Vagina (tissue), 2 donors: Measurements from ENCODE around the gene CLIC3. TPM values are rescaled to one million over a fixed set of nuclear protein-coding genes. Genes with fewer than 3 reads are reported as not detected.

Experiments
- DNase-seq, 2 donors: peaks; one replicate each; pipeline ENCODE4 v3.0.0-alpha.2; 2017; ENCODE audit errors: extremely low spot score in 2 of 2
- H3K27ac ChIP-seq: fragments of 200-600 bp; sonication (generic); one replicate; pipeline ENCODE4 v1.5.1; 2019
- H3K27me3 ChIP-seq: fragments of 200-600 bp; sonication (generic); one replicate; pipeline ENCODE4 v1.5.1; 2019
- H3K36me3 ChIP-seq, 2 donors: fragments of 200-600 bp; sonication (generic); one replicate each; pipeline ENCODE4 v1.5.1; 2017 to 2019
- H3K4me1 ChIP-seq: fragments of 200-600 bp; sonication (generic); one replicate; pipeline ENCODE4 v1.5.1; 2019
- H3K4me3 ChIP-seq, 2 donors: fragments of 200-600 bp; sonication (generic); 1 replicate in 1 of 2; 2 replicates in 1 of 2; pipeline ENCODE4 v1.5.1; 2016 to 2019
- H3K9me3 ChIP-seq: fragments of 200-600 bp; sonication (generic); one replicate; pipeline ENCODE4 v1.5.1; 2019
- CTCF ChIP-seq, 3 experiments: fragments of 450-650 bp in 2 of 3; fragments of 200-600 bp in 1 of 3; sonication (generic) in 1 of 3; IDR thresholded peaks; one replicate each; pipeline ENCODE4 v1.5.1; 2017 to 2019; ENCODE audit warnings: antibody characterized with exemption in 3 of 3, mild to moderate bottlenecking in 2 of 3, moderate library complexity in 2 of 3
- POLR2A ChIP-seq, 2 donors: fragments of 450-650 bp; IDR thresholded peaks; one replicate each; pipeline ENCODE4 v1.6.1; 2017; ENCODE audit warnings: antibody characterized with exemption in 2 of 2, mild to moderate bottlenecking in 2 of 2, moderate library complexity in 2 of 2
- POLR2AphosphoS5 ChIP-seq, 2 donors: sonication (generic); formaldehyde crosslinking; IDR thresholded peaks; one replicate each; pipeline ENCODE4 v1.9.0; 2017; ENCODE audit warnings: antibody characterized with exemption in 2 of 2, mild to moderate bottlenecking in 2 of 2, low read depth in 1 of 2; ENCODE audit not compliant: insufficient read depth in 1 of 2
- intact Hi-C: fragments of 100-400 bp; cut with DNase I; formaldehyde crosslinking; loops from one replicate; pipeline ENCODE4 v1.15.1; 2023
- total RNA-seq: library from RNA; depleted of rRNA; stranded (reverse); fragments of >200 nt; gene quantifications from one replicate; pipeline ENCODE4 v1.2.3, GENCODE V29; 2016

CLIC3 gene
- total RNA-seq, 1 donor from 2014 or later, result 23.6 TPM

GRCh38 chr9:136952321-136952850, 44.0 kb downstream of the CLIC3 start:
- Histone ChIP-seq H3K27me3 (no peaks in the 10 kb centered on the region), H3K36me3 (no peaks in the 10 kb centered on the region), H3K4me3 (no peak overlapping the region), H3K27ac (peak overlapping the region; percentile 62), H3K4me1 (peaks cover 45% of the 10 kb centered on the region), H3K9me3 (no peaks in the 10 kb centered on the region)
- TF ChIP-seq POLR2A (IDR thresholded peaks at IDR 0.05) (no peak), POLR2AphosphoS5 (IDR thresholded peaks at IDR 0.05; ENCODE audit: insufficient read depth in 1 of 2, low read depth in 1 of 2) (peak in 1 of 2 donors; percentile 23)
- intact Hi-C loops, result no loop called here
- DNase-seq, result no peak

GRCh38 chr9:136951541-136952320, 44.6 kb downstream of the CLIC3 start, which contains the start of gene LCN12:
Gene LCN12 (plus strand): TSS chr9:136952273. CDS start chr9:136952328, 55 bp downstream.
- no peaks in the 10 kb centered on the region for H3K36me3 ChIP-seq
- H3K27me3 ChIP-seq, result no peaks in the 10 kb centered on the region
- H3K4me3 ChIP-seq, result no peak within 1 kb of the TSS
- H3K4me1 ChIP-seq, result peaks cover 50% of the 10 kb centered on the region
- no peaks in the 10 kb centered on the region for H3K9me3 ChIP-seq
- no peak for TF ChIP-seq POLR2AphosphoS5 (IDR thresholded peaks at IDR 0.05; ENCODE audit: insufficient read depth in 1 of 2, low read depth in 1 of 2)
- TF ChIP-seq CTCF (IDR thresholded peaks at IDR 0.05), result no peak
- no peak for TF ChIP-seq POLR2A (IDR thresholded peaks at IDR 0.05)
- peak within 1 kb of the TSS; percentile 62 for H3K27ac ChIP-seq
- intact Hi-C loops, result no loop called here
- DNase-seq, result no peak

DNA sequence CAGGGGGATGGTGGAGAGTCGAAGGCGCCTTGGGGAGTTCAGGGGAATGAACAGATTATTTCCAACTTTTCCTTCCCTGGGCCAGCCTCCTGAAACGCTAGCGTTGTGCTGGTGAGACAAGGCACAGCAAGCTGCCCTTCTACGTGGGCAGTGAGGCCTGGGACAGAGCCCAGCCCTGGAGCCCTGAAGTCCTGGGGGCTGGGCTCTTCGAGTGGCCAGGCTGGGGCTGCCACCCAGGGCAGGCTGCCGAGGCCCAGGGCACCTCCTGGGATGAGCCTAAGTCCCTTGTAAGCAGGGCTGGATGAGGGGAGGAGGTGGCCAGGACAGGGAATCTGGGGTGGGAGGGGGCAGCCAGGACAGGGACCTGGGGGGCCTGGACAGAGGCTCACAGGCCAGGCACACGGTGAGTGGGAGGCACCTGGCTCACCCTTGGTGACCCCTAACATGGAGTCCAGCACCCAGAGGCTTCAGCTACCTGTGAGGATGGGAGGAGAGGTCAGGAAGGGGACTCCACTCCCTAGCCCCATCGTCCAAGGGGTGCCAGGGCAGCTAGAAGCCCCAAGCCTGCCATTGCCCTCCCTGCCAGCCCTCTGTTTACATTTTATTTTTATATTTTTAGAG, 45.6 kb downstream of the CLIC3 start:
- peaks cover 50% of the 10 kb centered on the region for H3K4me1 ChIP-seq
- H3K27me3 ChIP-seq, result no peaks in the 10 kb centered on the region
- no peaks in the 10 kb centered on the region for H3K9me3 ChIP-seq
- peak overlapping the region; percentile 69 for H3K27ac ChIP-seq
- intact Hi-C loops, result no loop called here
- DNase-seq, result no peak
- TF ChIP-seq POLR2A (IDR thresholded peaks at IDR 0.05) (no peak), CTCF (IDR thresholded peaks at IDR 0.05) (no peak), POLR2AphosphoS5 (IDR thresholded peaks at IDR 0.05; ENCODE audit: insufficient read depth in 1 of 2, low read depth in 1 of 2) (no peak)
- peak overlapping the region in 1 of 2 donors; percentile 62 for H3K4me3 ChIP-seq
- no peaks in the 10 kb centered on the region for H3K36me3 ChIP-seq

GRCh38 chr9:136949817-136950655, 46.3 kb downstream of the CLIC3 start:
- no peaks in the 10 kb centered on the region for H3K9me3 ChIP-seq
- no peak for TF ChIP-seq POLR2A (IDR thresholded peaks at IDR 0.05)
- peak; percentile 51 to 65 for TF ChIP-seq POLR2AphosphoS5 (IDR thresholded peaks at IDR 0.05; ENCODE audit: insufficient read depth in 1 of 2, low read depth in 1 of 2)
- peak overlapping the region; percentile 69 for H3K27ac ChIP-seq
- peaks cover 54% of the 10 kb centered on the region for H3K4me1 ChIP-seq
- no peaks in the 10 kb centered on the region for H3K36me3 ChIP-seq
- H3K4me3 ChIP-seq, result peak overlapping the region; percentile 54 to 62
- intact Hi-C loops, result no loop called here
- no peaks in the 10 kb centered on the region for H3K27me3 ChIP-seq
- DNase-seq, result no peak

DNA sequence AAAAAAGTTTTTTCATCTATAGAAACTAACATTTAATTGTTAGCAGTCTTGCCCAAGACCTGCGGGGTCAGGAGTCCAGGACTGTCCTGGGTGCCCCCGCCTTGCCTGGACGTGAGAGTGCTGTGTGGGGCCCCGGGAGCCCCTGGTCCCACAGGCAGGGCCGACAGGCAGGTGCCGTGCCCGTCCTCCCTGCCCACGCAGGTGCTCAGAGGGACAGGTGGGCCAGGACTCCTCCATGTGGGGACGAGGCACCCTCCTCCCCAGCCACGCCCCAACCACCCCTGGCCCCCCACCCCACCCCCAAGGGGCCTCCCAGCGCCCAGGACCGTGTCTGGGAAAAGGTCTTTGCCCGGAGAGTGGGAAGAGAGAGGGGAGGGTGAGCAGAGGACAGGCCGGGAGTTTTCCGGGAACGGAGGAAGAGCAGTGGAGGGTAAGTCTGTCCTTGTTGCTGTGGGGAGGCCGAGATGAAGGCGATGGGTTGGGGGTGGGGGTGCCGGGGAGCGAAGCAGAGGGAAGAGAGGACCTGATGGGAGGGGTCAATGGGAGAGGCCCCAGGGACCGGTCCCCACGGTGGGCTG, 47.0 kb downstream of the CLIC3 start:
- Histone ChIP-seq H3K4me3 (peak overlapping the region; percentile 54 to 62), H3K9me3 (no peaks in the 10 kb centered on the region), H3K27ac (peak overlapping the region; percentile 69), H3K27me3 (no peaks in the 10 kb centered on the region), H3K4me1 (peaks cover 57% of the 10 kb centered on the region), H3K36me3 (no peaks in the 10 kb centered on the region)
- TF ChIP-seq CTCF (IDR thresholded peaks at IDR 0.05) (no peak), POLR2AphosphoS5 (IDR thresholded peaks at IDR 0.05; ENCODE audit: insufficient read depth in 1 of 2, low read depth in 1 of 2) (no peak), POLR2A (IDR thresholded peaks at IDR 0.05) (no peak)
- intact Hi-C loops, result no loop called here
- no peak for DNase-seq
